Stimulated activated naive CD8-positive, alpha-beta T cell treated with anti-CD3 and anti-CD28 coated beads, Interleukin-15, Interleukin-2, amounts not matched to agents 100 ng/mL and 50 ng/mL, for 24 hours (primary cell): ENCODE measurements around the gene DOCK4.

Experiments used
- H3K27ac Mint-ChIP-seq: one replicate; pipeline ENCODE4 v1.8.0; 2021; ENCODE audit warnings: mild to moderate bottlenecking, mixed read lengths
- H3K27me3 Mint-ChIP-seq: one replicate; pipeline ENCODE4 v1.8.0; 2021; ENCODE audit warnings: mixed read lengths
- H3K36me3 Mint-ChIP-seq: one replicate; pipeline ENCODE4 v1.8.0; 2021; ENCODE audit warnings: low read depth, mixed read lengths
- H3K4me1 Mint-ChIP-seq: one replicate; pipeline ENCODE4 v1.8.0; 2021; ENCODE audit warnings: low read depth, mixed read lengths
- H3K4me3 Mint-ChIP-seq: one replicate; pipeline ENCODE4 v1.8.0; 2021; ENCODE audit warnings: mild to moderate bottlenecking, mixed read lengths
- H3K9me3 Mint-ChIP-seq: one replicate; pipeline ENCODE4 v1.8.0; 2021; ENCODE audit warnings: mixed read lengths

The DOCK4 gene

GRCh38 chr7:112069879-112070321 is 136.3 kb downstream of the DOCK4 start:
- Mint-ChIP-seq H3K4me1 (no peaks in the 10 kb centered on the region), H3K36me3 (no peaks in the 10 kb centered on the region), H3K9me3 (no peaks in the 10 kb centered on the region), H3K27ac (no peak overlapping the region), H3K27me3 (peaks cover 12% of the 10 kb centered on the region), H3K4me3 (no peak overlapping the region)

DNA sequence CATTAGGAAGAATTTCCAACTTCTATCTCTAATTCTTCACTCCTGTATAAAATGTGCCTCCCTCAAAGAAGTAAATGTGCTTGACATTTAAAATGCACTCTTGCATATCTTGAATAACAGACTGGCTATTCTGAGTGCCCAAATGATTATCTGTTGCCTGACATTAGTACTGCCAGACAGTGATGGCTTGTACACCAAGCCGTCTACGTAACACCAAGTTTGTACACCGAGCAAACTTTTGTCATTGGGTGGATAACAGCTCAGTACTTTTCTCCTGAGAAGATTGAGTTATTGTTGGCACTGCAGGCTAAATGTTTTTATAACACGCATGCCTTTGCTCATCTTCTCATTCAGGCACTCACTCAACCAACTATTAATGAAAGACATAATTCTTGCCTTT is 137.2 kb downstream of the DOCK4 start:
- Mint-ChIP-seq H3K4me1 (no peaks in the 10 kb centered on the region), H3K36me3 (no peaks in the 10 kb centered on the region), H3K27me3 (peaks cover 6% of the 10 kb centered on the region), H3K4me3 (no peak overlapping the region), H3K27ac (no peak overlapping the region), H3K9me3 (no peaks in the 10 kb centered on the region)

DNA sequence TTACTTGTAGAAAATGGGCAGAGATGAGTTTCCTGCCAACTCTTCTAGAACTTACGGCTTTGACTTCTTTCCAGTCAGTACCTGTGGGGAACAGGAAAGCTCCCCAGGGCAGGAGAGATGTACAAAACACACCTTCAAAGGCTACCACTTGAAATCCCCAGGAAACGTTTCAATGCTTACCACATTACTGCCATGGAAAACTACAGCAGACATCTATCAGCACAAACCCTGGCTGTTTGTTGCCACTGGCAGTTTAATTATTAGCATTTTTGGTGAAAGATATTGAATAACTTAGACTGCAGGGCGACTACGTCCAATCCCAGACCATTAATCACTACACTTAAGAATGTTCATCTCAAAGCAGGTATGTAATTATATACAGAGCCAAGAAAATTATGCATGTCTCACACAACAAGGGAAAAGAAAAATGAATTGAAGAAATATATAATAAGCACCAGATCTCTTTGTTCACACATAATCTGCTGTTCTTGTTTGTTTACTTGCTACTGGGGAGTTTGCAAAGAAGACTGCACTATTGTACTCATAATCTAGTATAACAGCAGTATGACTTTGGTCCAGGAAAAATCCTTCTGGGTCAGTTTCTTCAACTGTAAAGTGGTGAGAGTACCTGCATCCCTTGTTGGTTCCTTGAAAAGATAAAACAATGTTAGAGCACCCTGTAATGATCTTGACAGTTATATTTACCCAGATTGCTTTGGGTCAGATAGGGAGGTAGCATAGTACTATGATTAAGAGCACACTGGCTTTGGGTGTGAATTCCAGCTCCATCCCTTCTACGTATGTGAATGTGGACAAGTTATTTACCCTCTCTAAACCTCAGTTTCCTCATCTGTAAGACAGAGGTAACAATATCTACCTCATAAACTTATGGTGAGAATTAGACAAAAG is 138.3 kb downstream of the DOCK4 start:
- no peak overlapping the region for H3K4me3 Mint-ChIP-seq

GRCh38 chr7:112067200-112067599 is 139.0 kb downstream of the DOCK4 start:
- Mint-ChIP-seq H3K4me3 (no peak overlapping the region), H3K36me3 (no peaks in the 10 kb centered on the region), H3K4me1 (no peaks in the 10 kb centered on the region), H3K9me3 (no peaks in the 10 kb centered on the region), H3K27me3 (peaks cover 3% of the 10 kb centered on the region), H3K27ac (no peak overlapping the region)

More for the DNA sequence above, 138.3 kb downstream of the DOCK4 start:
- Mint-ChIP-seq H3K4me1 (no peaks in the 10 kb centered on the region), H3K27ac (no peak overlapping the region), H3K27me3 (peaks cover 3% of the 10 kb centered on the region), H3K36me3 (no peaks in the 10 kb centered on the region), H3K9me3 (no peaks in the 10 kb centered on the region)

GRCh38 chr7:112065758-112066157 is 140.4 kb downstream of the DOCK4 start:
- Mint-ChIP-seq H3K27ac (no peak overlapping the region), H3K4me3 (no peak overlapping the region), H3K4me1 (no peaks in the 10 kb centered on the region), H3K27me3 (peaks cover 3% of the 10 kb centered on the region), H3K9me3 (no peaks in the 10 kb centered on the region), H3K36me3 (no peaks in the 10 kb centered on the region)

DNA sequence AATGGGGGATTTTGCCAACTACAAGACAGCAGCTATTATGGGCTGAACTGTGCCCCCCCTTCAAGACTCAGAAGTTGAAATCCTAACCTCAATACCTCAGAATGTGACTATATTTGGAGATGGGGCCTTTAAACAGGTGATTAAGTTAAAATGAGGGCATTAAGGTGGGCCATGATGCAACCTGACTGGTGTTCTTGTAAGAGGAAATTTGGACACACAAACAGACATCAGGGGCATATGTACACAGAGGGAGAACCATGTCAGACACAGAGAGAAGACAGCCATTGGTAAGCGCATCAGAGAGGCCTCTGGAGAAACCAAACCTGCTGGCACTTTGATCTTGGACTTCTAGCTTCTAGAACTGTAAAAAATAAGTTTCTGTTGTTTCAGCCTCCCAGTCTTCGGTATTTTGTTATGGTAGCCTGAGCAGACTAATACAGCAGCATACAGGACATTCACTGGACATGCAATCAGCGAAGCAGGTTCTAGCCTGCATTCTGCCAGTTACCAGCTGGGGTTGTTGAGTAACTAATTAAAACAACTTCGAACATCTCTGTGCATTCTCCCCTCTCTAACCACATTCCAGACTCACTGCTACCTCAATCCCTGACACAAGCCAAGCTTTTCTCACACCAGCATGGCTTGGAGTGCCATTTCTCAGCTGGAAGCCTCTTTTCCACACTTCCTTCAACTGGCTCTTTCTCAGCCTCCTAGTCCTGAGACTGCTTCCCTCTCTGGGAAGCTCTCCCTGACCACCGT is 141.4 kb downstream of the DOCK4 start:
- H3K4me1 Mint-ChIP-seq: no peaks in the 10 kb centered on the region
- H3K9me3 Mint-ChIP-seq: no peaks in the 10 kb centered on the region
- no peaks in the 10 kb centered on the region for H3K27me3 Mint-ChIP-seq
- H3K36me3 Mint-ChIP-seq: no peaks in the 10 kb centered on the region
- no peak overlapping the region for H3K4me3 Mint-ChIP-seq
- no peak overlapping the region for H3K27ac Mint-ChIP-seq

DNA sequence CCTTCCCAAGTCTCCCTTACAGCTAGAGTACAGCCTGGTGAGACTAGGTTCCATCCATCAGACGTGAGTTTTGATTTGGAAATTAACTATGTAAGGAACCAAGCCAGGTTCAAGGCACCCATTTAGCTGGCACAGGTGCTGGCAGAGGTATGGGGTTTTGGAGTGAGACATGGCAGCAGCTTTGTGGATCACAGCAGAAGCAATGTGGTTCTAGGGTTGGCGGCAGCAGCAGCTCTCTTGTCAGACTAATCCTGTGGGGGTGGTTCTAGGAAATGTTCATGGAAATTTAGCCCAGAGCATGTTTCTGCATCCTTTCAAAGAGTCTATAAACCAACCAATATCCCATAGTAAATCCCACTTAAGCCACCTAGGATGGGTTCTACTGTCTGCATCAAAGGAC is 142.2 kb downstream of the DOCK4 start:
- peaks cover 4% of the 10 kb centered on the region for H3K27me3 Mint-ChIP-seq
- H3K4me3 Mint-ChIP-seq: no peak overlapping the region

GRCh38 chr7:112061051-112061450 is 145.1 kb downstream of the DOCK4 start:
- Mint-ChIP-seq H3K4me3 (no peak overlapping the region), H3K36me3 (no peaks in the 10 kb centered on the region), H3K4me1 (no peaks in the 10 kb centered on the region), H3K9me3 (no peaks in the 10 kb centered on the region), H3K27ac (no peak overlapping the region), H3K27me3 (peaks cover 4% of the 10 kb centered on the region)

More for the DNA sequence above, 142.2 kb downstream of the DOCK4 start:
- no peaks in the 10 kb centered on the region for H3K36me3 Mint-ChIP-seq
- H3K4me1 Mint-ChIP-seq: no peaks in the 10 kb centered on the region
- no peaks in the 10 kb centered on the region for H3K9me3 Mint-ChIP-seq
- no peak overlapping the region for H3K27ac Mint-ChIP-seq

DNA sequence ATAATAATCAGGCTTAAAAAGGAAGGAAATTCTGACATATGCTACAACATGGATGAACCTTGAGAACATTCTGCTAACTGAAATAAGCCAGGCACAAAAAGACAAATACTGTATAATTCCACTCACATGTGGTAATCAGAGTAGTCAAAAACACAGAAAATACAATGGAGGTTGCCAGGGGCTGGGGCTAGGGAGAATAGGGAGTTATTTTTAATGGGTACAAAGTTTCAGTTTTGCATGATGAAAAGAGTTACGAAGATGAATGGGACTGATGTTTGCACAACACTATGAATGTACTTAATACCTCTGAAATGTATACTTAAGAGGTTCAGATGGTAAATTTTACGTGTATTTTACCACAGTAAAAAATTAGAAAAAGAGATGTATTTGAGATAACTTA is 145.6 kb downstream of the DOCK4 start:
- Mint-ChIP-seq H3K27me3 (peaks cover 4% of the 10 kb centered on the region), H3K4me1 (no peaks in the 10 kb centered on the region), H3K36me3 (no peaks in the 10 kb centered on the region), H3K27ac (no peak overlapping the region), H3K9me3 (no peaks in the 10 kb centered on the region), H3K4me3 (no peak overlapping the region)

DNA sequence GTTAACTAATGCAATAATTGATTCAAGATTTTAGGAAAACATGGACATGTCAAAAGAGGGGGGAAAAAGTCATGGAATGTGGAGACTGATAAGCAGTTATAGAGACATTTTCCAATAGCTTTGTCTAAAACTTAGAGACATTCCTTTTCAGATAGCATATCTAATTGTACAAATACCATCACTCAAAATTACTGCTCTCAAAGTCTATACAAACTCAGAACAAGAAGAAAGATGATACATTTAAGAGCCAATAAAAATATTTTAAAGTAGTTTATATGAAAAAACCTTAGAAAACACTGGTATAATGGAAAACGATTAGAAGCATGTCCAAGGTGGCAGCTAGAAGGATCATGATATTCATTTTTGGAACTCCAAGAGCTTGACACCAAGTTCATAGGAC is 146.5 kb downstream of the DOCK4 start:
- Mint-ChIP-seq H3K36me3 (no peaks in the 10 kb centered on the region), H3K27ac (no peak overlapping the region), H3K9me3 (no peaks in the 10 kb centered on the region), H3K27me3 (peaks cover 4% of the 10 kb centered on the region), H3K4me1 (no peaks in the 10 kb centered on the region), H3K4me3 (no peak overlapping the region)

DNA sequence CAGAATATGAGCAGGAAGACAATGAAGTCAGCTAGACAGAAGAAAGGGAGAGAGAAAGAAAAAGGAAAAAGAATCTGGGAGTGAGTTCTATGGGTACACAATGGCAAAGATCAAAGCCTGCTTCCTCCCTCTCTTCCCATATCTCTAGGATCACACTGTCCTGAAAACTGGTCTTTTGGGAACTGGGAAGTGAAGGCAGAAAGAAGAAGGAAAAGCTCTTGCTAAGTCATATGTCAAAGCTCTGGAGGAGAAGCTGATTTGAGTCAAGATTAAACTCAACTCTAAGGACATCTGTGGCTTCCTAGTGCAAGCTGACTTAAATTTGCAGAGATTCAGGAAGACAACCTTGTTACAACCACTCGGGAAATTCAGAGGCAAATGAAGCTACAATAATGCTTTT is 147.5 kb downstream of the DOCK4 start:
- no peaks in the 10 kb centered on the region for H3K36me3 Mint-ChIP-seq
- H3K4me1 Mint-ChIP-seq: no peaks in the 10 kb centered on the region
- no peak overlapping the region for H3K4me3 Mint-ChIP-seq
- H3K9me3 Mint-ChIP-seq: no peaks in the 10 kb centered on the region
- H3K27ac Mint-ChIP-seq: no peak overlapping the region
- peaks cover 4% of the 10 kb centered on the region for H3K27me3 Mint-ChIP-seq

GRCh38 chr7:112056409-112056808 is 149.8 kb downstream of the DOCK4 start:
- Mint-ChIP-seq H3K4me1 (no peaks in the 10 kb centered on the region), H3K36me3 (no peaks in the 10 kb centered on the region), H3K4me3 (no peak overlapping the region), H3K9me3 (no peaks in the 10 kb centered on the region), H3K27me3 (peaks cover 4% of the 10 kb centered on the region), H3K27ac (no peak overlapping the region)

- Mint-ChIP-seq H3K27ac (no peak overlapping the region), H3K4me1 (no peaks in the 10 kb centered on the region)
Measured at GRCh38 chr7:112053737-112054069, 152.5 kb downstream of the DOCK4 start.

DNA sequence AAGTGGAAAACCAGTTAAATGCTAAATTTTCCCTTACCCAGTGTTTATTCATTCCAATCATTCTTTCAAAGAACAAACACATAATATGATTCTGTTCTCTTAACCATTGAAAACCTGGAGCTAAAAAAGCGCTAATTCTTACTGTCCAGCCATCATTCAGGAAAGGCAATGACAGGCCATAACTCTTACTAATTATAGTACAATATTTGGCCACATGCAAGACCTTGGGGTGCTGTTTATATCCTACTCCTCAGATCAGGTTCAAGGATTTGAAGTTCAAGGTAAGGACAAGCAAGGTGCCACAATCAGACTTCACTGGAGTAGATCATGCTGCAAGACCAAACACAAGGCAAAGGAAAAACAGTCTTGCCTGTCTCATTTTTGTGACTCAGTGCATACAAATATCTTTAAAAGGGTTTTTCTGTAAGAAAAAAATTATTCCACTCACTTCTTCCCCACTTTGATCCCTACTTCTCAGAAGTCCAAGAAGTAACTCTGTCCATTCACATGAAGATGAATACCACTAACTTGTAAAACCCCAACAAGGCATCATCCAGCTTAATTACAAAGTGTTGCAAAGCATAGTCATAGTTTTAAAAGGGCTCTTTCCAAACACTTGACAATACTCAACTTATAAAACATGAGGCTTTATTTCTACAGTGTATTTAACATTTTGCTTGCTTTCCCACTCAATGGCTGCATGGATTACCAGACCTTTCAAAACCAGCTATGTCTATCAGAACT is 153.0 kb downstream of the DOCK4 start:
- H3K4me1 Mint-ChIP-seq: no peaks in the 10 kb centered on the region
- no peak overlapping the region for H3K27ac Mint-ChIP-seq
- no peaks in the 10 kb centered on the region for H3K9me3 Mint-ChIP-seq
- no peaks in the 10 kb centered on the region for H3K27me3 Mint-ChIP-seq
- H3K4me3 Mint-ChIP-seq: no peak overlapping the region
- H3K36me3 Mint-ChIP-seq: no peaks in the 10 kb centered on the region

More at GRCh38 chr7:112053737-112054069, 152.5 kb downstream of the DOCK4 start:
- H3K27me3 Mint-ChIP-seq: no peaks in the 10 kb centered on the region
- no peak overlapping the region for H3K4me3 Mint-ChIP-seq
- H3K9me3 Mint-ChIP-seq: no peaks in the 10 kb centered on the region
- no peaks in the 10 kb centered on the region for H3K36me3 Mint-ChIP-seq

- Mint-ChIP-seq H3K4me1 (no peaks in the 10 kb centered on the region), H3K27me3 (no peaks in the 10 kb centered on the region), H3K9me3 (no peaks in the 10 kb centered on the region), H3K27ac (no peak overlapping the region), H3K4me3 (no peak overlapping the region), H3K36me3 (no peaks in the 10 kb centered on the region)
Measured at GRCh38 chr7:112052498-112052897, 153.7 kb downstream of the DOCK4 start.
